ENCODE measurements around the gene GLIPR2.
"Not testable (repeated sequence)": the region's sequence is repeated elsewhere in the genome, so short reads cannot be mapped to it uniquely, and the experiment has no call there.

GLIPR2 gene

DNA sequence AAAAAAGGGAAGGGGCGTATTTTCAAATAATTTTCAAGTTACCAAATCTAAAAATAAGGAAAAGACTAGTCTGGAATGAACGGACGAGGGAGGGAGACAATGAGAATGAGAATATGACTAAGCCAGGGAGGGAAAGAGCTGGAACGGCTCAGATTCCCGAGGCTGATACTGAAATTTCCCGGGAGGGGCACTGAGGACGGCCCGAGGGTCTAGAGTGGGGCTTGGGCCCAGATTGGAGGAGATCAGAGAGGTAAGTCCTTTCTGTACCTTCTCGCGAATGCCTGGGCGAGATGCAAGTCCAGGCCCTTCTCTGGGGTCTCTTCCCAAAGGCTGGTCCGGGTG lies 29.3 kb downstream of the GLIPR2 start:
- DNase-seq = no peak

DNA sequence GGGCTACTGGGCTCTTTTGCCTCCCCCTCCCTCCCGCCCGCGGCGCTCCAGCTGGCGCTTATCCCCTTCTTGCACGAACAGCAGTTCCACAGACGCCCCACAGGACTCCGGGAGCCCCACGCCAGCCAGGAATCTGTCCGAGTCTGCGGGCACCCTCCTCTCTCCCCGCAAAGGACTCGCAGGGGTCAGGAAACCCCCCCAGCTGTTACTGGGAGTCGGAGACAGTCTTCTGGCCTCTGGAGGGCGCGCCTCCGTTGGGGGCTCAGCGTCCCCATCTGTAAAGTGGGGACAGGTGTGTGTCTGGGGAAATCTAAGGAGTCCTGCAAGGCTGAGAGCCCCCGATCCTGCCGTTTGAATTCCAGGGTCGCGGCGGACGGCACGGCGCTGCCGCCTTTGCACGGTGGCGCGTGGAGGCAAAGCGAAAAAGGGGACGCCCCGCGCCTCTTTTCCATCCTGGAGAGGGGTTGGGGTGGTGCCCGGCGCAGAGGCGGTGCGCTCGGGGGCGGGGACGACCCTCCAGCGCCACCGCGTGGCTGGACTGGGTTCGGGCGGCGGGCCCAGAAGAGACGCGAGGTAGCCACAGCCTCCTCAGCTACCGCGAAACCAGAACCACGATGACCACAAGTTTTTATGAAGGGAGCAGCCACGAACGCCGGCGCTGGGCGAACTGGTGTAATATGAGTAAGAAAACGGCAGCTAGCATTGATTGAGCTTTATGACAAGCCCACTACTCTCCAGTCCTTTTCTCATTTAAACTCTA lies 29.8 kb downstream of the GLIPR2 start:
- peak; percentile 56 to 59 for DNase-seq

DNA sequence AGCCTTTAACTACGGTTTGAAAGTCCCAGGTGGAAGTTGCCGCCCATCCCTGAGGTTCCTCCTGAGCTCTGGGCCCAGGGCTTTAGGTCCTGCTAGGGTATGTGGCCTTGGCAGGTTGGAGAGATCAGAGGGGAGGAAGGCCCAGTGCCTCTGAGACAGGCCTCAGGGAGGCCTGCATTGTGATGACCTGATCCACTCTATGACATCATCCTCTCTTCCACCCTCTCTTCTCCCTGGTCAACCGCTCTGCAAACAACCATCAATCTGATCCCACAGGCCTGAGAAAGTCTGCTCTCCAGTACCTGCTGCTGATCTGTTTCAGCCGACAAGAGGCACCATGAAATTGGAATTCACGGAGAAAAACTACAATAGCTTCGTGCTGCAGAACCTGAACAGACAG lies 32.6 kb downstream of the GLIPR2 start, which contains the start of gene CCIN:
CCIN (plus strand) TSS at position 223 of the 400 bp plus-strand sequence; CDS start at position 338, 115 bp downstream.
- no peak for DNase-seq

DNA sequence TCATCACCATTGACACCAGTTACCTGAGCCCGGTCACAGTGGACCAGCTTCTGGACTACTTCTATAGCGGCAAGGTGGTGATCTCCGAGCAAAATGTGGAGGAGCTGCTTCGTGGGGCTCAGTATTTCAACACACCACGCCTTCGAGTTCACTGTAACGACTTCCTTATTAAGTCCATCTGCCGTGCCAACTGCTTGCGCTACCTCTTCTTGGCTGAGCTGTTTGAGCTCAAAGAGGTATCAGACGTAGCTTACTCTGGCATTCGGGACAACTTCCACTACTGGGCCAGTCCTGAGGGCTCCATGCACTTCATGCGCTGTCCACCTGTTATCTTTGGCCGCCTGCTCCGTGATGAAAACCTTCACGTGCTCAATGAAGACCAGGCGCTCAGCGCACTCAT lies 33.2 kb downstream of the GLIPR2 start:
- no peak for DNase-seq

DNA sequence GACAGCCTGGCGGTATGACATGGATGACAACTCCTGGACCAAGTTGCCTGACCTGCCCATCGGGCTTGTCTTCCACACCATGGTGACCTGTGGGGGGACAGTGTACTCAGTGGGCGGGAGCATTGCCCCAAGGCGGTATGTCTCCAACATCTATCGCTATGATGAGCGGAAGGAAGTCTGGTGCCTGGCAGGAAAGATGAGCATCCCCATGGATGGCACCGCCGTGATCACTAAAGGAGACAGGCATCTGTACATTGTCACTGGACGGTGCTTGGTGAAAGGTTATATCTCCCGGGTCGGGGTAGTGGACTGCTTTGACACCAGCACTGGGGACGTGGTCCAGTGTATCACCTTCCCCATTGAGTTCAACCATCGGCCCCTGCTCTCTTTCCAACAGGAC lies 34.0 kb downstream of the GLIPR2 start:
- no peak for DNase-seq

DNA sequence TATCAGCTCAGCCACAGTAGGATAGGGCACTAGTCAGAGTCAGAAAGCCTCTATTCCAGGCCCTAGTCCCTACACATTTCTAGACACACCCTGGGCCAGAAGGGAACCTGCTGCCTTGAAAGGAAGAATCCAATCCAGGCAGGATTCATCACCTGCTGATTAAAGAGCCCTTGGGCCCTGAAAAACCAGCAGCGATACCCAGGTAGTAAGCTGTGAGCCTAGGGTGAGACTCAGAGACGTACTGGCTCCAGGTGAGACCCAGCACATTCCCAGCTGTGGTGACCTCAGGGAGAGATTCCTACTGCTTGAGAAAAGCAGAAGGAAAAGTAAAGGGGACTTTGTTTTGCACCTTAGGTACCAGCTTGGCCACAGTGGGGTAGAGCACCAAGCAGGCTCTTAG lies 37.3 kb downstream of the GLIPR2 start:
- no peak for DNase-seq

DNA sequence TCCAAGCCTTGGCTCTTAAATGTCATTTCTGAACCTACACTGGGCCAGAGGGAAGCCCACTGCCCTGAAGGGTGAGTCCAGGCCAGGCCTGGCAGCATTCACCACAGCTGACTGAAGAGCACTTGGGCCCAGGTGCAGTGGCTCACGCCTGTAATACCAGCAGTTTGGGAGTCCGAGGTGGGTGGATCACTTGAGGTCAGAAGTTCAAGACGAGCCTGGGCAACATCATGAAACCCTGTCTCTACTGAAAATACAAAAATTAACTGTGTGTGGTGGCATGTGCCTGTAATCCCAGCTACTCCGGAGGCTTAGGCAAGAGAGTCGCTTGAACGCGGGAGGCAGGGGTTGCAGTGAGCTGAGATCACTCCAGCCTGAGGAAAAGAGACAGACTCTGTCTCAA lies 37.7 kb downstream of the GLIPR2 start:
- DNase-seq = no peak

DNA sequence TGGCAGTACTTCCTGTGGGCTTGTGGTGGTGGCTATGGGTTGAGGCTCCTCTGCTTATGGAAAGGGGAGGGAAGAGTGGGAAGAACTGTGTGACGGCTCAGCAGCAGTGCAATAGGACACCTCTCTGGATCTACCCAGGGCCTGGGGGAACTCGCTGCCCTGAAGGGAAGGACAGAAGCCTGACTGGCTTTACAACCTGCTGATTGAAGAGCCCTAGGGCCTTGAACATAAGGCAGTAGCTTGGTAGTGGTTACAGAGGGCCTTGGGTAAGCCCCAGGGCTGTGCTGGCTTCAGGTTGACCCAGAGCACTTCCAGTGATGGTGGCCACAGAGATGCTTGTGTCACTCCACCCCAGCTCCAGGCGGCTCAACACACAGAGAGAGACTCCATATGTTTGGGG lies 38.2 kb downstream of the GLIPR2 start:
- no peak for DNase-seq

DNA sequence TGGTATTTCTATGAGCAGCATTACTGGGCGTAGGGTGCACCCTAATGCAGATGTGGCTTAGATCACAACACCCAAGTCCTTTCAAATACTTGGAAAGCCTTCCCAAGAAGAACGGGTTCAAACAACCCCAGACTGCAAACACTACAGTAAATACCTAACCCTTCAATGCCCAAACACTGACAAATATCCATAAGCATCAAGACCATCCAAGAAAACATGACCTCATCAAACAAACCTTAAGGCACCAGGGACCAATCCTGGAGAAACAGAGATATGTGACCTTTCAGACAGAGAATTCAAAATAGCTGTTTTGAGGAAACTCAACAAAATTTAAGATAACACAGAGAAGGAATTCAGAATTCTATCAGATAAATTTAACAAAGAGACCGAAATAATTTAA lies 38.7 kb downstream of the GLIPR2 start:
- DNase-seq = not testable (repeated sequence)

DNA sequence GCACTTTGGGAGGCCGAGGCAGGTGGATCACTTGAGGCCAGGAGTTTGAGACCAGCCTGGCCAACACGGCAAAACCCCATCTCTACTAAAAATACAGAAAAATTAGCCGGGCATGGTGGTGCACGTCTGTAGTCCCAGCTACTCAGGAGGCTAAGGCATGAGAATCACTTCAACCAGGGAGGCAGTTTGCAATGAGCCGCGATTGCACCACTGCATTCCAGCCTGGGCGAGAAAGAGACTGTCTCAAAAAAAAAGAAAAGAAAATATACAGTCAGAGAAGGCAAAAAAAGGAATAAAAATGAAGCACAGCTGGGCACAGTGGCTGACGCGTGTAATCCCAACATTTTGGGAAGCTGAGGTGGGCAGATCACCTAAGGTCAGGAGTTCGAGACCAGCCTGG lies 40.0 kb downstream of the GLIPR2 start:
- DNase-seq = not testable (repeated sequence)

DNA sequence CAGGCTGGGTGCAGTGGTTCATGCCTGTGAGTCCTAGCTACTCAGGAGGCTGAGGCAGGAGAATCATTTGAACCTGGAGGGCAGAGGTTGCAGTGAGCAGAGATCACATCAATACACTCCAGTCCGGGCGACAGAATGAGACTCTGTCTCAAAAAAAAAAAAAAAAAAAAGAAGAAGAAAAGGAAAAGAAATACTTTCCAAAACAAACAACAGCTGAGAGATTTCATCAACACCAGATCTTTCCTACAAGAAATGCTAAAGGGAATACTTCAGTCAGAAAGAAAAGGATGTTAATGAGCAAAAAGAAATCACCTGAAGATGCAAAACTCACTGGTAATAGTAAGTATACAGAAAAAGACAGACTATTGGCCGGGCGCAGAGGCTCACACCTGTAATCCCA lies 41.0 kb downstream of the GLIPR2 start:
- DNase-seq = no peak

DNA sequence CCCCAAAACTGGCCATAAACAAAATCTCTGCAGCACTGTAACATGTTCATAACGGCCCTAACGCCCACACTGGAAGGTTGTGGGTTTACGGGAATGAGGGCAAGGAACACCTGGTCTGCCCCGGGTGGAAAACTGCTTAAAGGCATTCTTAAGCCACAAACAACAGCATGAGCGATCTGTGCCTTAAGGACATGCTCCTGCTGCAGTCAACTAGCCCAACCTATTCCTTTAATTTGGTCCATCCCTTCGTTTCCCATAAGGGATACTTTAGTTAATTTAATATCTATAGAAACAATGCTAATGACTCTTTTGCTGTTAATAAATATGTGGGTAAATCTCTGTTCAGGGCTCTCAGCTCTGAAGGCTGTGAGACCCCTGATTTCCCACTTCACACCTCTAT lies 43.7 kb downstream of the GLIPR2 start:
- DNase-seq = not testable (repeated sequence)

DNA sequence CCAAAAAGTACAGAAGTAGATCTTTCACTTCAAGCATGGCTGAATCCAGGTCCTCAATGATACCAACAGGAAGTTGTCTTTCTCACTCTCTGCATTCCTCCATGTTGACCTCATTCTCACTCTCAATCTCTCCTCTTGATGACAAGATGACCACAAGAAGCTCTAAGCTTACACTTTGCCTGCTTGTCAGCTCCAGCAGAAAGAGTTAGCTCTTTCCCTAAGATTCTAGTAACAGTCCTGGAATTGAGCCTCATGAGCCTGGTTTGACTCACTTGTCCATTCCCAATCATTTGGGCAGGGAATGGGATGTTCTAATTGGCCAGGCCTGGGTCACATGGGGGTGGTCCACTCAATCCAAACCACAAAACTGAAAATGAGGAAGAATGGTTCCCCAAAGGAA lies 50.9 kb downstream of the GLIPR2 start:
- DNase-seq = no peak

DNA sequence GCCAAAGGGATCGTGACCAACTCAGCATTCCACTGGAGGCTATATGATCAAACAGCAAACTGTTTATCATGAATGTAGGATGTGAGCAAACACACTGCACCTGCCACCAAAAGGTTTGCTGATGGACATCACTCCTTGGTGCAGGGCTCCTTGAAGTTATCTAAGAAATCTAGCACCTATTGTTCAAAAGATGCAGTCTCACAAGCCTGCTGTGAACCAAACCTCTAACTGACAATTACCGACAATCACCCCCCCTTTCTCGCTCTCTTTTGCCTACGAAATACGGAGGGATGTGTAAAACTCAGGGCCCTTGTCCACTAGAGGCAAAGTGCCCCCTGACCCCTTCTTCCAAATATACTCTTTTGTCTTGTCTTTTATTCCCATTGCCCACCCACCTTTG lies 51.7 kb downstream of the GLIPR2 start:
- no peak for DNase-seq

DNA sequence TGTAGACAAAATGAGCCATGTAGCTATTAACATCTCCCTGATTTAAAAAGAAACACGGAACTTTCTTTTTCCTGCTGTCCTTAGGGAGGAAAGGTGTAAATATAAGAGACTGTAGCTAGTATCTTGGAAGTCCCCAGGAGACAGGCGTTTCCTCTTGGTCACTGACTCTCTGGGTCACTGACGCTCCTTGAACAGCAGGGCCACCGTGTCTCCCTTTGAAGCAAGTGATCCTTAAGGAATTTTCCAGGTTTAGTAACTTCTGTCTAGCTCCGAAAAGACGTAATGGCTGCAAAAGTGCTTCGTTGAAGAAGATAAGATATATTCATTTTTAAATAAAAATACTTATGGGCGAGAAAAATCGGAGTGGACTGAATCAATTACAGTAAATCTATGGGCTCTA lies 53.4 kb downstream of the GLIPR2 start:
- no peak for DNase-seq

DNA sequence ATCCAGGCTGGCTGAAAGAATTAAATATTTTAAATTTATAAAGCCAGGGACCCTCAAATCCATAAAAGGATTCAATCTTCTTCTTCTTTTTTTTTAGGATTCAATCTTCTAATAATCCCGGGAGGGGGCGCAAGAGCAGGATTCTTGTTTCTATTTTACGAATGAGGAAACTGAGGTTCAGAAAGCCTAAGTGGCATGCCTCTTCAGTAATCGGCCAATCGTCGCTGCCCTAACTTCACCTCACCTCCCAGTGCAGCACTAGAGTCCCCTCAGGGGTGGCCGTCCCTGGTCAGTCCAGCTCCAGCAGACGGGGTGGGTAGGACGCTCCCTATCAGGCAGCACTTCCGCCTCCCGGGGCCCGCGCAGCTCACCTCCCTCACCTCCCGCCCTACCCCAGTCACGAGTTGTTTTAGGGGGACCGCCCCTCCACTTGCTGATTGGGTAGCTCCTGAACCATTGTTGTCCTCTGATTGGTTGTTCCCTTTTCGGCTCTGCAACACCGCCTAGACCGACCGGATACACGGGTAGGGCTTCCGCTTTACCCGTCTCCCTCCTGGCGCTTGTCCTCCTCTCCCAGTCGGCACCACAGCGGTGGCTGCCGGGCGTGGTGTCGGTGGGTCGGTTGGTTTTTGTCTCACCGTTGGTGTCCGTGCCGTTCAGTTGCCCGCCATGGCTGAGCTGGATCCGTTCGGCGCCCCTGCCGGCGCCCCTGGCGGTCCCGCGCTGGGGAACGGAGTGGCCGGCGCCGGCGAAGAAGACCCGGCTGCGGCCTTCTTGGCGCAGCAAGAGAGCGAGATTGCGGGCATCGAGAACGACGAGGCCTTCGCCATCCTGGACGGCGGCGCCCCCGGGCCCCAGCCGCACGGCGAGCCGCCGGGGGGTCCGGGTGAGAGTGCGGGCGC lies 54.1 kb downstream of the GLIPR2 start, which contains the start of gene CLTA:
CLTA (plus strand) TSS at position 534 of the 902 bp plus-strand sequence; CDS start at position 670, 136 bp downstream.
- DNase-seq = peak; percentile 97 to 99

DNA sequence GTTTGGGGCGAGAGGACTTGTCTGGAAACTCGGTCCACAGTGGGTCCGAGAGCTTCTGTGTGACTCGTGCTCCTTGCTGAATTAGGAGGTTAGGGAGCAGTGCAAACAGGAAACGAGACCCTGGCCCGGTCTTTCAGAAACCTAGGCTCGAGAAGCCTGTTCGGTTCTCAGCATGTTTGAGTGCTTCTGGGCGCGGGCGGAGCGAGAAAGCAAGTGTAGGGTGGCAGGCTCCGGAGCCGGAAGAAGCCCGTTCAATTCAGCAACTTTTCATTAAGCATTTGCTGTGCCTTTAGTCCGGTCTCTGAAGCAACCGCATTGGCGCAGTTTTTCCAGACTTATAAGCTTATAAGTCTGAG lies 54.7 kb downstream of the GLIPR2 start:
- DNase-seq = no peak

DNA sequence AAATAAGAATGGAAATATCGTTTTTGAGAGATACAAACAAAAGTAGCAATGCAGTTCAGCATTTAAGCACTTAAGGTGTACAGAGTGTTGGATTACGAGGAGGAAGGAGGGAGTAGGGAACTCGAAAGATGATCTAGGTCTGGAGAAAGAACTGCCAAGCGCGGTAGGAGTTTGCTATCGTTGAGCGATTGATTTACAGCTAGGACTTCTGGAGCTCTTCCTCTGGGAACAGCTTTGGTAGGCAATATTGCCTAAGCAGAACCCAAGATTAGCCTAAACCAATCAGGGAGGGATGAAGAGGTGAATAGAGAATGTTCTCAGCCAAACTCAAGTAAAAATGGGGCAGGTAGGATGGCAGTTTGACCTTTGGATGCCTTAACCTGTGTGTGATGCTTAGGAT lies 55.2 kb downstream of the GLIPR2 start:
- no peak for DNase-seq

DNA sequence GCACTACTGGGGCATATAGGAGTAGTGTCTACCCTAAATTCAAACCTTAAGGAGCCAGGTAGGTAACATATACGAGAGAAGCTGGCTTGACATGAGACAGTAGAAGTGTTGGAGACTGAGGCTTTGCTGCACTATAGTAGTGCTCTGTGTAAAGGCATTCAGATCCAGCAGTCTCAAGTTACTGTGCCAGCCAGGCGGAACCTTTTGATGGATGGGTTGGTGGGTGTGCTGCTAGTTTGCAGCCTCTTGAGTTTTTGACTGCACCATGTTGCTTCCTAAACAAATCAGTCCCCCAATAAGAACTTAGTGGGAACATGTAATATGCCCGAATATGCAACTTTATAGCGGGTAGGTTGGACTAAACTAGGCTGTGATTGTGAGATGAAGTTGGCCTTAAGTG lies 55.7 kb downstream of the GLIPR2 start:
- no peak for DNase-seq

DNA sequence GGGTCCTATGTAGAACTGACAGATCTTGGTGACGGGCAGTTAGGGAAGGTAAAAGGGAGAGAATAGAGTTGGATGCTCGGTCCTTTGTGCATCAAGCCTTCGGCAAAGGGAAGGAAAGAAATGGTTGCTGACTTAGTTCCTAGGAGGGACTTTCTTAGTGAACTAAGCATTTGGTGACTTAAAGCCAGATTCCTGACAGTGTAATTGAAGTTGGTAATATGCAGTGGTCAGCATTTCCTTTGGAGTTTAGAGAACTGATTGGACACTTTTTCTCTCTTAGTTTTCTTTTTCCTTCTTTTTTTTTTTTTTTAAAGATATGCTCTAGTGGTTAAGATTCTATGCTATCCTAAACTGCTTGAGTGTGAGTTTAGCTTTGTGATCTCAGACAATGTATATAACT lies 56.5 kb downstream of the GLIPR2 start:
- no peak for DNase-seq

DNA sequence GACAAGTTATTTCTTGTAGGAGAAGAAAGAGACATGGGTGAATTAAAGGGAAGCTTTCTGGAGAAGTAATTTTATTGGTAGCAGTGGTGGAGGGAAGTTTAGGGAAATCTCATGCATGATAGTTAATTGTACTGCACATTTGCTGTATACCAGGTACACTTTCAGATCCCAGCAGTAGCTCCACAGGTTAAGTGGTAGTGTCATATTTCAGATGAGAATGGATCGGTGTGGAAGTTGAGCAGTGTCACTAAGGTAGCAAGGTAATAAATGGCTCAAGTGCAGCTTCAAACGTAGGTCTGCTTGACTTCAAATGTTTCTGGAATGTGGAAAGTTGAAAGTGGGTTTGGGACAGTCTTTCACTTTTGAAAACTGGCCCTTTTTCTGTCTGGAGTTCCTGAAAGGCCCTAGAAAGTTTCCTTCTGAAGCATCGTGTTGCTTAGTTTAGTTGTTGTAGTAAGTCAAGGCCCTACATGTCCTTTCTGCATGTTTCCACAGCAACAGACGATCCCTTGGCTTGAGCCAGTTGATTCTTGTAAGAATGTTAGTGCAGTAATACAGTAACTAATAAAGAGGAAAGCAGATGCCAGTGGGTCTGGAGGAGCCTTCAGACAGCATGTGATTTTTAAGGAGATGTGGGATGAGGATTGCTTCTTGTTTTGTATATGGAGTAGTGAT lies 57.9 kb downstream of the GLIPR2 start:
- no peak for DNase-seq

DNA sequence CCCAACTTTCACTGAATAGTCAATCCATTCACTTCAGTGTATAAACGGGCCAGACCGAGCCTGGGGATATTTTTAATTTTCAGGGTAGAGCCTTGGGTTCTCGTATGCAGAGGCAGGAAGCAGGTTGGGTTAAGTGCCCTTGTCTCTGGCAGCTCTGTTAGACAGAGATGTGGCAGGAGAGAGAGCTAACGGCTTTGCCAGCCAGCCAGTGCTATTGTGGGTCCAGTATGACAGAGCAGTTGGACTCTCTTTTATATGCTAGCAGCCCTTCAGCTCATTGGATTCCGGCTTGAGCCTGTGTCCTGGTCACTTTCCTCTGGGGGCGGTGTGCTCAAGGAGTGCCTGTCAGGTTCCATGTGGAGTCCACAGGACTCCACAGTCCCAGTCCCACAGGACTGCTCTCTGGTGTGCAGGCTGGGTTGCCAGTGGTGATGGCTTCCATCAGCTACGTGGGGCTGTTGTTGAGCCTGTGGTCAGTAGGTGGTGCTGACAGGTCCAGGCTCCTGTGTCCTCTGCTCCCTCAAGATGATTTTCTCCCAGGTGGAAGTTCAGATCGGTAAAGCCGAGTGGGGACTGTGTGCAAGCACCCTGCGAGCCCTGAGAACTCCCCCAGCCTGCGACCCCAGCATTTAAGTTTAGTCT lies 68.5 kb downstream of the GLIPR2 start:
- no peak for DNase-seq

DNA sequence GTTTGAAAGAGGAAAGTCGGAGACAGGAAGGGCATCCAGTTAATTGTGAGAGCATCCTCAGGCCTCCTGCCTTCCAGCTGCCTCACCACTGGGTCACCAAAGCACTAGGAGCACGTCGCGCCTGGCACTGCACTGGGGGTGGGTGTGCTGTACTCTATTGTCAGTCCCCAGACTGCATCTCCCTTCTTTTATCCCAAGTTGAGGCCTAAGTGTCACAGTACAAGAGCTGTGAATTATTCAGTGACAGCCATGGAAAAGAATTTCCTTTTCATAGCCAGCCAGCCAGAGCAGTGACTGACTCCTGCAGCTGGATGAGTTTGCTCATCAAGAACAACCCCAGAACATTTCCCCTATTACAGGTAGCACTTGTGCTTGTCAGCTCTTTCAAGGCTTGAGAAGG lies 70.5 kb downstream of the GLIPR2 start:
- DNase-seq = no peak
